ENCODE measurements around the gene ZNF783. TPM values are rescaled to one million over a fixed set of nuclear protein-coding genes. Genes with fewer than 3 reads are reported as not detected.

Gene ZNF783
- total and polyA plus RNA-seq, 2 of the 8 experiments (the other 6 are each of a cell fraction or from before 2014, with no cell fraction given), result 7.3 to 8.2 TPM

- TF ChIP-seq HDAC2 (IDR thresholded peaks at IDR 0.05; ENCODE audit: borderline replicate concordance in 1 of 2, low read depth in 2 of 2, low read length in 2 of 2) (no peak), TAF7 (optimal IDR thresholded peaks at IDR 0.05; ENCODE audit: borderline replicate concordance, low read depth, low read length) (no peak)
Measured at GRCh38 chr7:149289262-149289661, 27.3 kb downstream of the ZNF783 start (continued).

Data from H1 (cell line).